GM12891 (cell line): Measurements from ENCODE around the gene CXCR1.

Experiments
- PAX5 ChIP-seq: IDR thresholded peaks from 2 replicates; pipeline ENCODE4 v1.6.1; 2011; ENCODE audit warnings: low read length, moderate library complexity, mild to moderate bottlenecking; ENCODE audit not compliant: insufficient read depth, severe bottlenecking
- POLR2A ChIP-seq: IDR thresholded peaks from 2 replicates; pipeline ENCODE4 v1.6.1; 2011; ENCODE audit warnings: low read depth, low read length, control low read depth
- POLR2AphosphoS5 ChIP-seq: IDR thresholded peaks from 2 replicates; pipeline ENCODE4 v1.6.1; 2011; ENCODE audit warnings: low read depth, low read length, control low read depth
- TAF1 ChIP-seq: IDR thresholded peaks from 2 replicates; pipeline ENCODE4 v1.6.1; 2011; ENCODE audit warnings: low read depth, low read length, control low read depth

DNA sequence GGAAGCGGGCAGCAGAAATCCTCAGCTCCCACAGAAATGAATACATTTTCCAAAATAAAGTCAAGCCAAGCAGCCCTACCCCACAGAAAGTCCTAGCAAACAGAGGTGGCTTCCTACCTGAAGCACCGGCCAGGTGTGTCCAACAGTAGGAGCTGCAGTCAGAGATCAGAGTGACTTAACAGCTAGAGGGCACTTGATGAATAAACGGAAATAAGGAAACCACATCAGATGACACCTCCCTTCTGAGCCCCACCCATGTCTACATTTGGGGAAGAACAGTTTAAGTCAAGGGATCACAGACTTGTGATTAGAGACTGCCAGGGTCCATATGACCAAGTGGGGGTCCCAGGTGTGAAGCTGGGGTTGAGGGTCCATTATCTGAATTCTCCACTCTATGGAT, at the start of gene CXCR1:
- TF ChIP-seq PAX5 (no peak), POLR2A (no peak), POLR2AphosphoS5 (no peak), TAF1 (no peak)
